HL-60 (cell line): ENCODE results near the gene TBCD.

Experiments
- DNase-seq, 2 experiments: peaks; one replicate each; pipeline ENCODE4 v3.0.0-alpha.2; 2010 to 2020; ENCODE audit warnings: low read depth in 1 of 2, low spot score in 1 of 2
- H3K27ac ChIP-seq: fragments of 250-450 bp; sonication (Bioruptor Pico); replicated peaks from 2 replicates; pipeline ENCODE4 v1.5.1; 2020; ENCODE audit warnings: mild to moderate bottlenecking, moderate library complexity
- H3K27me3 ChIP-seq: fragments of 250-450 bp; sonication (Bioruptor Pico); 2 replicates; pipeline ENCODE4 v1.5.1; 2021; ENCODE audit warnings: mild to moderate bottlenecking, moderate library complexity; ENCODE audit not compliant: insufficient read depth, poor library complexity, severe bottlenecking
- H3K4me3 ChIP-seq: replicated peaks from 2 replicates; pipeline ENCODE4 v1.5.1; 2011; ENCODE audit warnings: mild to moderate bottlenecking, control low read depth, low read length; ENCODE audit not compliant: insufficient read depth
- CTCF ChIP-seq: IDR thresholded peaks from one replicate; pipeline ENCODE4 v1.5.1; 2011; ENCODE audit warnings: low read length, control low read depth, inconsistent platforms; ENCODE audit not compliant: insufficient read depth
- GABPA ChIP-seq: IDR thresholded peaks from 2 replicates; pipeline ENCODE4 v1.6.1; 2012; ENCODE audit warnings: low read depth
- POLR2AphosphoS5 ChIP-seq: IDR thresholded peaks from 2 replicates; pipeline ENCODE4 v1.6.1; 2012; ENCODE audit warnings: low read depth
- SPI1 ChIP-seq: IDR thresholded peaks from 2 replicates; pipeline ENCODE4 v1.6.1; 2012; ENCODE audit warnings: low read depth, mild to moderate bottlenecking, borderline replicate concordance
- TF ChIP-seq, protein P1 (sequence below): IDR thresholded peaks from 2 replicates; pipeline ENCODE4 v1.6.1; 2012; ENCODE audit warnings: low read depth; ENCODE audit not compliant: insufficient replicate concordance

The TBCD gene

DNA sequence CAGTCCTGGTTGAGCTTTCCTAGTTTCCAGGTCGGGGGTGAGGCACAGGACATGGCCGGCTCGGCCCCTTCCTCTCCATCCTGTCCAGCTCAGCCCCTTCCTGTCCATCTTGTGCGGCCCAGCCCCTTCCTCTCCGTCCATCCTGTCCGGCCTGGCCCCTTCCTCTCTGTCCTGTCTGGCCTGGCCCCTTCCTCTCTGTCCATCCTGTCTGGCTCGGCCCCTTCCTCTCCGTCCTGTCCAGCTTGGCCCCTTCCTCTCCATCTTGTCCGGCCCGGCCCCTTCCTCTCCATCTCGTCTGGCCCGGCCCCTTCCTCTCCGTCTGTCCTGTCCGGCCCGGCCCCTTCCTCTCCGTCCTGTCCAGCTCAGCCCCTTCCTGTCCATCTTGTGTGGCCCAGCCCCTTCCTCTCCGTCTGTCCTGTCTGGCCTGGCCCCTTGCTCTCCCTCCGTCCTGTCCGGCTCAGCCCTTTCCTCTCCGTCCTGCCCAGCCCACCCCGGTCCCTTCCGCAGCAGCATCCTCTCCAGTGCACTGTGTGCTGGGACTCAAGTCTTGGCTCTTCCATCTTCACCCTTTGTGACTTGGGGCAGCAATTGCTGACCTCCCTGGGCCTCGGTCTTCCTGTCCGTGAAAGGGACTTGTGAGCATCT, 93.4 kb downstream of the TBCD start:
- H3K4me3 ChIP-seq: no peak overlapping the region
- DNase-seq: no peak
- no peak overlapping the region for H3K27ac ChIP-seq
- TF ChIP-seq POLR2AphosphoS5: no peak
- no peak for TF ChIP-seq SPI1
- TF ChIP-seq GABPA: no peak
- TF ChIP-seq, protein P1, sequence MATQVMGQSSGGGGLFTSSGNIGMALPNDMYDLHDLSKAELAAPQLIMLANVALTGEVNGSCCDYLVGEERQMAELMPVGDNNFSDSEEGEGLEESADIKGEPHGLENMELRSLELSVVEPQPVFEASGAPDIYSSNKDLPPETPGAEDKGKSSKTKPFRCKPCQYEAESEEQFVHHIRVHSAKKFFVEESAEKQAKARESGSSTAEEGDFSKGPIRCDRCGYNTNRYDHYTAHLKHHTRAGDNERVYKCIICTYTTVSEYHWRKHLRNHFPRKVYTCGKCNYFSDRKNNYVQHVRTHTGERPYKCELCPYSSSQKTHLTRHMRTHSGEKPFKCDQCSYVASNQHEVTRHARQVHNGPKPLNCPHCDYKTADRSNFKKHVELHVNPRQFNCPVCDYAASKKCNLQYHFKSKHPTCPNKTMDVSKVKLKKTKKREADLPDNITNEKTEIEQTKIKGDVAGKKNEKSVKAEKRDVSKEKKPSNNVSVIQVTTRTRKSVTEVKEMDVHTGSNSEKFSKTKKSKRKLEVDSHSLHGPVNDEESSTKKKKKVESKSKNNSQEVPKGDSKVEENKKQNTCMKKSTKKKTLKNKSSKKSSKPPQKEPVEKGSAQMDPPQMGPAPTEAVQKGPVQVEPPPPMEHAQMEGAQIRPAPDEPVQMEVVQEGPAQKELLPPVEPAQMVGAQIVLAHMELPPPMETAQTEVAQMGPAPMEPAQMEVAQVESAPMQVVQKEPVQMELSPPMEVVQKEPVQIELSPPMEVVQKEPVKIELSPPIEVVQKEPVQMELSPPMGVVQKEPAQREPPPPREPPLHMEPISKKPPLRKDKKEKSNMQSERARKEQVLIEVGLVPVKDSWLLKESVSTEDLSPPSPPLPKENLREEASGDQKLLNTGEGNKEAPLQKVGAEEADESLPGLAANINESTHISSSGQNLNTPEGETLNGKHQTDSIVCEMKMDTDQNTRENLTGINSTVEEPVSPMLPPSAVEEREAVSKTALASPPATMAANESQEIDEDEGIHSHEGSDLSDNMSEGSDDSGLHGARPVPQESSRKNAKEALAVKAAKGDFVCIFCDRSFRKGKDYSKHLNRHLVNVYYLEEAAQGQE: no peak
- no peak for TF ChIP-seq CTCF
- H3K27me3 ChIP-seq: no peaks in the 10 kb centered on the region

GRCh38 chr17:82846061-82846691, 94.3 kb downstream of the TBCD start:
- Histone ChIP-seq H3K4me3 (no peak overlapping the region), H3K27ac (no peak overlapping the region), H3K27me3 (no peaks in the 10 kb centered on the region)
- TF ChIP-seq, protein P1: no peak
- TF ChIP-seq CTCF (no peak), SPI1 (no peak), GABPA (no peak), POLR2AphosphoS5 (no peak)
- DNase-seq: no peak

DNA sequence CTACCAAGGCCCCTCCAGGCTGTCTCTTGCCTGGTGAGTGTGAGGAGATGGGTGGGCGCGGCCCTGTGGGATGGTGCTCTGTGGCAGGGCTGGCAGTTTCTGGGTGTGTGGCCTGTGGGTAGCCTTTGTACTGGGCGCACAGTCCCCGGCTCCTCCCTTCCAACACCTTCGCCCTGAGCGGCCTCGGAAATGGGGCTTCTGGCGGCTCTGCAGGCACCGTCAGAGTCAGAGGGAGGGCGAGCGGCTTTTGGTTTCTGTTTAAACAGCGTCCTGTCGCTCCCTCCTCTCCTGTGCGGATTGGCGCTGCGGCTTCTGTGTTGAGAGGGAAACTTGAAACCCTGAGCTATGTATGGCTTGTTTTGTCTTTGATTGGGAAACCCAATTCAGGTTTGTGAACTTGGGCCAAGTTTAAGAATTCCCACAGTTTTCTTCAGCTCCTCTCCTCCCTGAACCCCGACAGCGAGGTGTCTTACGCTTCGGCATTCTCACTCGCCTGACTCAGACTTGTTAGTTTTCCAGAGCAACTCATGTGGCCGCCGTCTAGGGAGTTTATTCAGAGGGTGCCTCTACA, 96.2 kb downstream of the TBCD start:
- Histone ChIP-seq H3K4me3 (no peak overlapping the region), H3K27ac (no peak overlapping the region), H3K27me3 (no peaks in the 10 kb centered on the region)
- TF ChIP-seq POLR2AphosphoS5: no peak
- no peak for TF ChIP-seq SPI1
- TF ChIP-seq, protein P1: no peak
- TF ChIP-seq CTCF: no peak
- no peak for TF ChIP-seq GABPA
- no peak for DNase-seq
